Liver (tissue), 3 donors: ENCODE data around the gene PDCD1.

ENCODE experiments used
- CTCF ChIP-seq: fragments of 150-350 bp; IDR thresholded peaks from 2 replicates; pipeline ENCODE4 v1.5.1; 2017; ENCODE audit warnings: improper control_type of control experiment, low read depth, low read length; ENCODE audit not compliant: missing input control
- FOXA1 ChIP-seq: IDR thresholded peaks from 2 replicates; pipeline ENCODE4 v1.6.1; 2016; ENCODE audit warnings: antibody characterized with exemption
- GABPA ChIP-seq, 2 donors: IDR thresholded peaks in 1 of 2; conservative IDR thresholded peaks in 1 of 2; 2 replicates each; pipeline ENCODE4 v1.6.1; 2016; ENCODE audit warnings: antibody characterized with exemption in 2 of 2, mild to moderate bottlenecking in 1 of 2, moderate library complexity in 1 of 2
- RAD21 ChIP-seq, 2 donors: IDR thresholded peaks; 2 replicates each; pipeline ENCODE4 v1.6.1; 2016; ENCODE audit warnings: antibody characterized with exemption in 2 of 2, mild to moderate bottlenecking in 2 of 2
- SP1 ChIP-seq: IDR thresholded peaks from 2 replicates; pipeline ENCODE4 v1.6.1; 2018; ENCODE audit warnings: antibody characterized with exemption, mild to moderate bottlenecking
- YY1 ChIP-seq: IDR thresholded peaks from 2 replicates; pipeline ENCODE4 v1.6.1; 2016; ENCODE audit warnings: antibody characterized with exemption, mild to moderate bottlenecking
- TF ChIP-seq, protein P1 (sequence below): IDR thresholded peaks from 2 replicates; pipeline ENCODE4 v1.6.1; 2016; ENCODE audit warnings: antibody characterized with exemption, mild to moderate bottlenecking
- donor health status: healthy.
- donor health status: healthy.

- no peak for TF ChIP-seq YY1
- no peak for TF ChIP-seq CTCF
- TF ChIP-seq SP1: no peak
- TF ChIP-seq FOXA1: no peak
- TF ChIP-seq, protein P1, sequence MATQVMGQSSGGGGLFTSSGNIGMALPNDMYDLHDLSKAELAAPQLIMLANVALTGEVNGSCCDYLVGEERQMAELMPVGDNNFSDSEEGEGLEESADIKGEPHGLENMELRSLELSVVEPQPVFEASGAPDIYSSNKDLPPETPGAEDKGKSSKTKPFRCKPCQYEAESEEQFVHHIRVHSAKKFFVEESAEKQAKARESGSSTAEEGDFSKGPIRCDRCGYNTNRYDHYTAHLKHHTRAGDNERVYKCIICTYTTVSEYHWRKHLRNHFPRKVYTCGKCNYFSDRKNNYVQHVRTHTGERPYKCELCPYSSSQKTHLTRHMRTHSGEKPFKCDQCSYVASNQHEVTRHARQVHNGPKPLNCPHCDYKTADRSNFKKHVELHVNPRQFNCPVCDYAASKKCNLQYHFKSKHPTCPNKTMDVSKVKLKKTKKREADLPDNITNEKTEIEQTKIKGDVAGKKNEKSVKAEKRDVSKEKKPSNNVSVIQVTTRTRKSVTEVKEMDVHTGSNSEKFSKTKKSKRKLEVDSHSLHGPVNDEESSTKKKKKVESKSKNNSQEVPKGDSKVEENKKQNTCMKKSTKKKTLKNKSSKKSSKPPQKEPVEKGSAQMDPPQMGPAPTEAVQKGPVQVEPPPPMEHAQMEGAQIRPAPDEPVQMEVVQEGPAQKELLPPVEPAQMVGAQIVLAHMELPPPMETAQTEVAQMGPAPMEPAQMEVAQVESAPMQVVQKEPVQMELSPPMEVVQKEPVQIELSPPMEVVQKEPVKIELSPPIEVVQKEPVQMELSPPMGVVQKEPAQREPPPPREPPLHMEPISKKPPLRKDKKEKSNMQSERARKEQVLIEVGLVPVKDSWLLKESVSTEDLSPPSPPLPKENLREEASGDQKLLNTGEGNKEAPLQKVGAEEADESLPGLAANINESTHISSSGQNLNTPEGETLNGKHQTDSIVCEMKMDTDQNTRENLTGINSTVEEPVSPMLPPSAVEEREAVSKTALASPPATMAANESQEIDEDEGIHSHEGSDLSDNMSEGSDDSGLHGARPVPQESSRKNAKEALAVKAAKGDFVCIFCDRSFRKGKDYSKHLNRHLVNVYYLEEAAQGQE: no peak
- no peak for TF ChIP-seq GABPA (IDR thresholded peaks at IDR 0.05 in 1 of 2, conservative IDR thresholded peaks at IDR 0.05 in 1 of 2)
- TF ChIP-seq RAD21 (IDR thresholded peaks at IDR 0.05): no peak
Measured at GRCh38 chr2:241862775-241863535, 4.3 kb upstream of the PDCD1 start.
